K562 (cell line): ENCODE data around the gene ANO7. TPM values are rescaled to one million over a fixed set of nuclear protein-coding genes. Genes with fewer than 3 reads are reported as not detected.

Source experiments
- ATAC-seq: fragments of 200-7000 bp; cut with Tn5 transposase; 3 replicates; pipeline ENCODE4 v1.9.1; 2020; ENCODE audit warnings: moderate library complexity
- BruUV-seq: library from RNA; stranded (reverse); fragments of 400-500 nt; replicated peaks from 2 replicates; lab custom pipeline; 2021; lab: Mats Ljungman, UMichigan
- CTCF ChIA-PET: fragments of 300-600 bp; formaldehyde crosslinking; extraction: SDS; loops from one replicate; lab custom pipeline; 2021; ENCODE audit warnings: low intra/inter-chr PET ratio; lab: Yijun Ruan, JAX
- POLR2A ChIA-PET: fragments of 300-600, 350-650 bp; sonication (Branson Sonifier 250); formaldehyde crosslinking; extraction: SDS; loops from one replicate; lab custom pipeline; 2021; ENCODE audit warnings: antibody characterized with exemption, inconsistent platforms; lab: Yijun Ruan, JAX
- DNase-seq, 4 experiments: peaks; one replicate each; pipeline versions ENCODE4 v3.0.0 to v3.0.0-alpha.2; 2011 to 2018; ENCODE audit warnings: low spot score in 3 of 4, mixed read lengths in 3 of 4; ENCODE audit errors: extremely low read depth in 1 of 4
- FAIRE-seq: peaks from 2 replicates; lab custom pipeline; 2011; peaks lifted over from hg19 to GRCh38; lab: Jason Lieb, UNC
- H2AFZ ChIP-seq: 2 replicates; pipeline ENCODE4 v1.6.0; 2011; ENCODE audit warnings: low read depth, low read length, control low read depth, inconsistent platforms
- H3K27ac ChIP-seq: fragments of 200-600 bp; 3 replicates; pipeline ENCODE4 v1.8.0; 2011; ENCODE audit warnings: low read depth, mild to moderate bottlenecking, control low read depth, inconsistent platforms, low read length, moderate library complexity, mixed read lengths; ENCODE audit errors: extremely low read depth
- H3K27me3 ChIP-seq, 2 experiments: fragments of 300-600 bp in 1 of 2; 2 replicates in 1 of 2; 3 replicates in 1 of 2; pipeline versions ENCODE4 v1.6.0 to v1.8.0; 2011; ENCODE audit warnings: inconsistent platforms in 2 of 2, low read length in 2 of 2, mild to moderate bottlenecking in 1 of 2, mixed read lengths in 1 of 2, moderate library complexity in 1 of 2; ENCODE audit not compliant: control insufficient read depth in 2 of 2, insufficient read depth in 2 of 2
- H3K36me3 ChIP-seq: fragments of 300-600 bp; 3 replicates; pipeline ENCODE4 v1.8.0; 2011; ENCODE audit warnings: mild to moderate bottlenecking, low read length, inconsistent platforms; ENCODE audit not compliant: control insufficient read depth, insufficient read depth
- H3K4me1 ChIP-seq, 2 experiments: fragments of 200-600 bp in 1 of 2; replicated peaks in 1 of 2; 2 replicates in 1 of 2; 3 replicates in 1 of 2; pipeline versions ENCODE4 v1.5.1 to v1.8.0; 2011; ENCODE audit warnings: inconsistent platforms in 2 of 2, low read length in 2 of 2, mild to moderate bottlenecking in 1 of 2, mixed read lengths in 1 of 2, moderate library complexity in 1 of 2; ENCODE audit not compliant: control insufficient read depth in 2 of 2, insufficient read depth in 2 of 2
- H3K4me2 ChIP-seq: 2 replicates; pipeline ENCODE4 v1.6.1; 2011; ENCODE audit warnings: low read length, control low read depth, inconsistent platforms, mixed read lengths; ENCODE audit not compliant: insufficient read depth
- H3K4me3 ChIP-seq: fragments of 200-600 bp; sonication (generic), shearing (Covaris generic); 2 replicates; pipeline ENCODE4 v1.5.1; 2016; ENCODE audit warnings: control low read depth, inconsistent platforms
- H3K79me2 ChIP-seq: fragments of 200-600 bp; 3 replicates; pipeline ENCODE4 v1.8.0; 2011; ENCODE audit warnings: low read length, inconsistent platforms; ENCODE audit not compliant: control insufficient read depth, insufficient read depth
- H3K9ac ChIP-seq, 2 experiments: 2 replicates each; pipeline versions ENCODE4 v1.6.0 to v1.6.1; 2011; ENCODE audit warnings: low read depth in 2 of 2, low read length in 2 of 2, control low read depth in 1 of 2, inconsistent platforms in 1 of 2, mild to moderate bottlenecking in 1 of 2, mixed read lengths in 1 of 2; ENCODE audit not compliant: insufficient read depth in 1 of 2
- H3K9me1 ChIP-seq: one replicate; pipeline ENCODE4 v1.6.0; 2011; ENCODE audit warnings: inconsistent platforms, mild to moderate bottlenecking, low read length, moderate library complexity; ENCODE audit not compliant: control insufficient read depth, insufficient read depth
- H3K9me3 ChIP-seq: replicated peaks from 2 replicates; pipeline ENCODE4 v1.5.1; 2011; ENCODE audit warnings: low read depth, low read length, inconsistent platforms; ENCODE audit not compliant: control insufficient read depth, insufficient read depth
- H4K20me1 ChIP-seq: replicated peaks from 2 replicates; pipeline ENCODE4 v1.6.1; 2011; ENCODE audit warnings: low read length, inconsistent platforms, mixed read lengths; ENCODE audit not compliant: control insufficient read depth, insufficient read depth
- ARID1B ChIP-seq: fragments of 450-650 bp; IDR thresholded peaks from 2 replicates; pipeline ENCODE4 v1.6.1; 2016; ENCODE audit warnings: antibody characterized with exemption, mild to moderate bottlenecking, inconsistent platforms
- DACH1 ChIP-seq: fragments of 450-650 bp; IDR thresholded peaks from 2 replicates; pipeline ENCODE4 v1.6.1; 2018; ENCODE audit not compliant: partially characterized antibody
- IRF2 ChIP-seq: sonication (generic); formaldehyde crosslinking; IDR thresholded peaks from 2 replicates; pipeline ENCODE4 v1.8.1; 2022; ENCODE audit warnings: mild to moderate bottlenecking, missing genetic modification reagents
- JUND ChIP-seq, 2 experiments: IDR thresholded peaks; 2 replicates in 1 of 2; 3 replicates in 1 of 2; pipeline ENCODE4 v1.6.1; 2011; ENCODE audit warnings: borderline replicate concordance in 2 of 2, low read depth in 2 of 2, low read length in 2 of 2, improper control_type of control experiment in 1 of 2, missing biosample characterization in 1 of 2, missing genetic modification characterization in 1 of 2, missing genetic modification reagents in 1 of 2
- WGBS: fragments of 100-300 bp; shearing (Covaris generic); methylation state at CpG from one replicate; pipeline ENCODE4 v1.1.6; 2016; ENCODE audit warnings: low coverage, mixed read lengths; ENCODE audit not compliant: insufficient coverage; ENCODE audit errors: missing lambda C conversion rate; 5-methylcytosine and 5-hydroxymethylcytosine counted together
- in situ Hi-C: fragments of 300-500 bp; cut with MboI; formaldehyde crosslinking; loops from 4 replicates; pipeline ENCODE4 v1.15.0; 2018; ENCODE audit warnings: inconsistent platforms, mixed read lengths
- intact Hi-C: fragments of 100-400 bp; cut with micrococcal nuclease; formaldehyde crosslinking; loops from 2 replicates; pipeline ENCODE4 v1.14.2; 2022
- polyA plus RNA-seq, 8 experiments: library from polyadenylated mRNA; depleted of rRNA in 4 of 8; stranded (reverse) in 5 of 8; unstranded in 3 of 8; fragments of >200 nt; fragmentation: Nextera tagmentation in 2 of 8; fragmentation: Illumina TruSeq in 1 of 8; extraction: Ambion mirVana in 2 of 8; extraction: Trizol in 1 of 8; gene quantifications; 2 replicates each; pipeline versions ENCODE4 v1.2.1 to v1.2.3, GENCODE V29; 2011 to 2014; ENCODE audit warnings: inconsistent platforms in 1 of 8, missing spikeins in 1 of 8
- total RNA-seq, 7 experiments: library from RNA; depleted of rRNA in 6 of 7; stranded (reverse); fragments of >200 nt in 6 of 7; fragmentation: Illumina TruSeq in 2 of 7; extraction: Trizol in 2 of 7; gene quantifications; 2 replicates each; pipeline versions ENCODE4 v1.2.1 to v1.2.3, GENCODE V29; 2011 to 2021; ENCODE audit warnings: low replicate concordance in 1 of 7
- TF ChIP-seq, protein P1 (sequence below): fragments of 450-650 bp; IDR thresholded peaks from 2 replicates; pipeline ENCODE4 v1.6.1; 2016
- TF ChIP-seq, protein P2 (sequence below): sonication (generic); formaldehyde crosslinking; IDR thresholded peaks from 2 replicates; pipeline ENCODE4 v1.8.1; 2023; ENCODE audit warnings: mild to moderate bottlenecking, missing genetic modification reagents

Gene ANO7
- total and polyA plus RNA-seq, 9 of the 15 experiments (the other 6 are each of a cell fraction or from before 2014, with no cell fraction given): 0.28 to 5.1 (median 1.1) TPM

DNA sequence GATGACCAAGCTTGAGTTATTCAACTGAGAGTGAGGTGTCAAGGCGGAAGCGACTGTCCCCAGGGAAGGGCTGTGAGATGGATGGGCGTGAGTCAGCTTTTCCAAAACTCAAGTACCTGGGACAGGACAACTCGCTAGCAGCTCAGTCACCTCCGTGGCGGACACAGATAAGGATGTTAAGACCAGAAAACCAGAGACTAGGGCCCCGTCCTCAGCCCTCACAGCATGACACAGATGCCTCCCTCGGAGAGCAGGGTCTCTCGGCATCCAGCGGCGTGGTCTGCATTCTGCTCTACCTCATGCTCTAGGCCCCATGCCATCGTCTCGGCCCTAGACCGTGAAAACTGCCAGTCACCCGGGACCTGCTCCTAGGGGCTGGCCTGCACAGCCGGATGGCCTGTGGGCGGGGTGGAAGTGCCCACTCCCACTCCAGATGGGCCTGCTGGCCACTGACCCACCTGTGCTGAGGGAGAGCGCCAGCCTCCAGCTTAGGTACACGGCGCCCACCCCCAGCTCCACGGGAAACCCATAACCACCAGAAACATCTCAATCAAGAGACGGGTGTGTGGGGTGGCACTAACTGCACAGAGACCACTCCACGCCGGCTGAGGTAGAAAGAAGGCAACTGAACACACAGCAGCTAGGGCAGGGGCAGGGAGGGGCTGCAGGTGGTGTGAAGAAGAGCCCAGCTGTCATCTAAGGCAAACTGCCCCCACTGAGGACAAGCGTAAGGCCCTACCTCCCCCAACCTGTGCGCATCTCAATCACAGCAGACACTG lies 39.8 kb downstream of the ANO7 start:
- in situ Hi-C loops: no loop called here
- Histone ChIP-seq H3K4me2 (no peak overlapping the region), H3K9me1 (peaks cover 2% of the 10 kb centered on the region), H2AFZ (no peak overlapping the region), H3K36me3 (peaks cover 61% of the 10 kb centered on the region; the same call in 2 of the 3 replicates), H3K4me3 (no peak overlapping the region), H3K79me2 (no peaks in the 10 kb centered on the region), H3K9me3 (no peaks in the 10 kb centered on the region), H3K9ac (0 out of 4 replicates have a peak overlapping the region, but pooled peaks of 1 of the 2 experiments have one; percentile 2), H3K4me1 (peaks cover 2 to 27% of the 10 kb centered on the region in 2 experiments; a peak in 3 of 5 replicates), H3K27me3 (no peaks in the 10 kb centered on the region), H3K27ac (peak overlapping the region; percentile 30; the same call in 1 of the 3 replicates), H4K20me1 (peaks cover 11% of the 10 kb centered on the region; the same call in 1 of the 2 replicates)
- ATAC-seq: peak; percentile 51
- DNase-seq: peak; percentile 17 to 57 (median 37)
- BruUV-seq: no TSS peak
- intact Hi-C loops: no loop called here
- ChIA-PET POLR2A (interaction anchor here (0.7 to 1.2 kb wide), 3 partner anchors 10 to 33 kb away, joined by 3 to 7 read pairs (median 3); no protein-coding TSS in a partner anchor), CTCF (no interaction called here)
- peak; percentile 80 for FAIRE-seq
- 60% methylated on average over 13 of the region's 26 CpGs for WGBS
- TF ChIP-seq JUND (IDR thresholded peaks at IDR 0.05; ENCODE audit: borderline replicate concordance, low read depth, low read length) (peak; percentile 26; the same call in 1 of the 2 replicates), JUND (tag; IDR thresholded peaks at IDR 0.05; ENCODE audit: borderline replicate concordance, low read depth, low read length) (peak; percentile 44; the same call in 1 of the 3 replicates), IRF2 (no peak), DACH1 (no peak), ARID1B (0 out of 2 replicates have a peak, but pooled peaks have one; percentile 34)
- TF ChIP-seq, protein P1, sequence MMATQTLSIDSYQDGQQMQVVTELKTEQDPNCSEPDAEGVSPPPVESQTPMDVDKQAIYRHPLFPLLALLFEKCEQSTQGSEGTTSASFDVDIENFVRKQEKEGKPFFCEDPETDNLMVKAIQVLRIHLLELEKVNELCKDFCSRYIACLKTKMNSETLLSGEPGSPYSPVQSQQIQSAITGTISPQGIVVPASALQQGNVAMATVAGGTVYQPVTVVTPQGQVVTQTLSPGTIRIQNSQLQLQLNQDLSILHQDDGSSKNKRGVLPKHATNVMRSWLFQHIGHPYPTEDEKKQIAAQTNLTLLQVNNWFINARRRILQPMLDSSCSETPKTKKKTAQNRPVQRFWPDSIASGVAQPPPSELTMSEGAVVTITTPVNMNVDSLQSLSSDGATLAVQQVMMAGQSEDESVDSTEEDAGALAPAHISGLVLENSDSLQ: 0 out of 2 replicates have a peak, but pooled peaks have one; percentile 16
- TF ChIP-seq, protein P2, sequence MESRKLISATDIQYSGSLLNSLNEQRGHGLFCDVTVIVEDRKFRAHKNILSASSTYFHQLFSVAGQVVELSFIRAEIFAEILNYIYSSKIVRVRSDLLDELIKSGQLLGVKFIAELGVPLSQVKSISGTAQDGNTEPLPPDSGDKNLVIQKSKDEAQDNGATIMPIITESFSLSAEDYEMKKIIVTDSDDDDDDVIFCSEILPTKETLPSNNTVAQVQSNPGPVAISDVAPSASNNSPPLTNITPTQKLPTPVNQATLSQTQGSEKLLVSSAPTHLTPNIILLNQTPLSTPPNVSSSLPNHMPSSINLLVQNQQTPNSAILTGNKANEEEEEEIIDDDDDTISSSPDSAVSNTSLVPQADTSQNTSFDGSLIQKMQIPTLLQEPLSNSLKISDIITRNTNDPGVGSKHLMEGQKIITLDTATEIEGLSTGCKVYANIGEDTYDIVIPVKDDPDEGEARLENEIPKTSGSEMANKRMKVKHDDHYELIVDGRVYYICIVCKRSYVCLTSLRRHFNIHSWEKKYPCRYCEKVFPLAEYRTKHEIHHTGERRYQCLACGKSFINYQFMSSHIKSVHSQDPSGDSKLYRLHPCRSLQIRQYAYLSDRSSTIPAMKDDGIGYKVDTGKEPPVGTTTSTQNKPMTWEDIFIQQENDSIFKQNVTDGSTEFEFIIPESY (CRISPR knock-in tag): peak; percentile 49
